Ovary (tissue), 9 donors: Measurements from ENCODE around the gene DOC2B. TPM values are rescaled to one million over a fixed set of nuclear protein-coding genes. Genes with fewer than 3 reads are reported as not detected.

ENCODE experiments used
- DNase-seq, 5 donors: peaks; one replicate each; pipeline ENCODE4 v3.0.0-alpha.2; 2019 to 2020
- H3K27ac ChIP-seq, 2 donors: fragments of 200-600 bp; one replicate each; pipeline versions ENCODE4 v1.5.1 to v1.8.0; 2019 to 2022
- H3K27me3 ChIP-seq: fragments of 200-600 bp; one replicate; pipeline ENCODE4 v1.8.0; 2022
- H3K36me3 ChIP-seq: fragments of 200-600 bp; sonication (generic); one replicate; pipeline ENCODE4 v1.5.1; 2019
- H3K4me1 ChIP-seq: one replicate; pipeline ENCODE4 v1.8.1; 2013; ENCODE audit warnings: mild to moderate bottlenecking, moderate library complexity; ENCODE audit not compliant: insufficient read depth
- H3K4me3 ChIP-seq: fragments of 200-600 bp; sonication (generic); one replicate; pipeline ENCODE4 v1.5.1; 2017
- H3K9me3 ChIP-seq, 2 donors: fragments of 200-600 bp in 1 of 2; sonication (generic) in 1 of 2; one replicate each; pipeline versions ENCODE4 v1.5.1 to v1.8.1; 2013 to 2019; ENCODE audit warnings: mild to moderate bottlenecking in 1 of 2, moderate library complexity in 1 of 2
- EP300 ChIP-seq: sonication (generic); formaldehyde crosslinking; IDR thresholded peaks from one replicate; pipeline ENCODE4 v1.6.1; 2017; ENCODE audit warnings: antibody characterized with exemption
- POLR2A ChIP-seq: fragments of 450-650 bp; IDR thresholded peaks from one replicate; pipeline ENCODE4 v1.6.1; 2017; ENCODE audit warnings: antibody characterized with exemption, mild to moderate bottlenecking, moderate library complexity
- WGBS, 3 donors: extraction: QIAGEN DNeasy Blood & Tissue Kit in 1 of 3; methylation state at CpG; one replicate each; pipeline versions ENCODE4 v1.1.5 to v1.1.7; 2013 to 2017; 5-methylcytosine and 5-hydroxymethylcytosine counted together
- intact Hi-C, 4 donors: fragments of 100-400 bp; cut with DNase I; formaldehyde crosslinking; loops; one replicate each; pipeline versions ENCODE4 v1.11.0 to v1.15.1; 2022 to 2023
- polyA plus RNA-seq, 2 donors: library from polyadenylated mRNA; stranded (reverse); fragments of 200-250 nt in 1 of 2; fragments of 350-450 nt in 1 of 2; fragmentation: Illumina TruSeq in 1 of 2; extraction: RNeasy Lipid Tissue Mini Kit (QIAGEN cat#74804) in 1 of 2; gene quantifications; one replicate each; pipeline ENCODE4 v1.2.3, GENCODE V29; 2013 to 2014
- total RNA-seq, 7 donors: library from RNA; depleted of rRNA in 2 of 7; stranded (reverse); fragments of >200 nt in 2 of 7; fragmentation: NEBNext Ultra II Directional in 3 of 7; extraction: Animal tissue kit (Norgen Biotek cat#: 25700) in 3 of 7; gene quantifications; one replicate each; pipeline versions ENCODE4 v1.1.0 to v1.2.4, GENCODE V29; 2016 to 2023
- TF ChIP-seq, protein P1 (sequence below), 3 donors: fragments of 450-650 bp in 2 of 3; fragments of 200-600 bp in 1 of 3; IDR thresholded peaks; one replicate each; pipeline versions ENCODE4 v1.5.1 to v1.8.0; 2016 to 2022; ENCODE audit warnings: antibody characterized with exemption in 3 of 3, mild to moderate bottlenecking in 1 of 3
- donor health status: DM: no; HTN: no; CAD: no; lungs with moderate emphysema.
- donor health status: DM: no; HTN: no; CAD: no.
- donor health status: Bipolar disorder and iron deficiency.
- donor health status: DM: yes; HTN: yes; CAD: no.
- donor health status: DM: no; HTN: no; CAD: no.
- donor health status: DM: yes; HTN: yes; CAD: no.

The DOC2B gene
- total and polyA plus RNA-seq, 9 donors, result 0.83 to 4.5 (median 2.0) TPM

DNA sequence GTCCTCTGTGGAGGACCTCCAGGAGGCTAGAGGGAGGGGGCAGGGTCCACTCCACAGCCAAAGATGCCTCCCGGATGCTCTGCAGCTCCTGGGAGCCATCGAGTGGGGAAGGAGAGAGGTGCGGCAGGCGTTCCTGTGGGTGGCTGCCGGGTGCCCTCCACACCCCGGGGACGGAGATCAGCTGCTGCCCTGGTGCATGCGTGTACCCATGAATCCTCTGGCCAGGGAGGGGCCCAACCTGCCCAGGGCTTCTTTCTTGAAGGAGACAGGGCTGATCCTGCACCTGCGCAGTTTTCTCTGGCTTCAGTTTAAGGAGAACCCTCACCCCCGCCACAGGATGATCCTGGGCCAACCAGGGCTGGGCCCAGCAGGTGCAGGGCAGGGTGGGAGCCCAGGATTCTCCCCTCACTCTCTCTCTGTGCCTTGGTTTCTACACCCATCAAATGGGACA lies 33.5 kb upstream of the DOC2B start:
- no peak for DNase-seq
- Histone ChIP-seq H3K27ac (no peak overlapping the region), H3K36me3 (no peaks in the 10 kb centered on the region), H3K9me3 (no peaks in the 10 kb centered on the region), H3K4me3 (no peak overlapping the region), H3K27me3 (no peaks in the 10 kb centered on the region), H3K4me1 (no peaks in the 10 kb centered on the region)
- 92 to 94% (median 92%) methylated on average over 10 of the region's 10 CpGs for WGBS, 3 donors
- TF ChIP-seq POLR2A (no peak), EP300 (no peak)
- TF ChIP-seq, protein P1, sequence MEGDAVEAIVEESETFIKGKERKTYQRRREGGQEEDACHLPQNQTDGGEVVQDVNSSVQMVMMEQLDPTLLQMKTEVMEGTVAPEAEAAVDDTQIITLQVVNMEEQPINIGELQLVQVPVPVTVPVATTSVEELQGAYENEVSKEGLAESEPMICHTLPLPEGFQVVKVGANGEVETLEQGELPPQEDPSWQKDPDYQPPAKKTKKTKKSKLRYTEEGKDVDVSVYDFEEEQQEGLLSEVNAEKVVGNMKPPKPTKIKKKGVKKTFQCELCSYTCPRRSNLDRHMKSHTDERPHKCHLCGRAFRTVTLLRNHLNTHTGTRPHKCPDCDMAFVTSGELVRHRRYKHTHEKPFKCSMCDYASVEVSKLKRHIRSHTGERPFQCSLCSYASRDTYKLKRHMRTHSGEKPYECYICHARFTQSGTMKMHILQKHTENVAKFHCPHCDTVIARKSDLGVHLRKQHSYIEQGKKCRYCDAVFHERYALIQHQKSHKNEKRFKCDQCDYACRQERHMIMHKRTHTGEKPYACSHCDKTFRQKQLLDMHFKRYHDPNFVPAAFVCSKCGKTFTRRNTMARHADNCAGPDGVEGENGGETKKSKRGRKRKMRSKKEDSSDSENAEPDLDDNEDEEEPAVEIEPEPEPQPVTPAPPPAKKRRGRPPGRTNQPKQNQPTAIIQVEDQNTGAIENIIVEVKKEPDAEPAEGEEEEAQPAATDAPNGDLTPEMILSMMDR (IDR thresholded peaks at IDR 0.05), result no peak
- intact Hi-C loops, result no loop called here

DNA sequence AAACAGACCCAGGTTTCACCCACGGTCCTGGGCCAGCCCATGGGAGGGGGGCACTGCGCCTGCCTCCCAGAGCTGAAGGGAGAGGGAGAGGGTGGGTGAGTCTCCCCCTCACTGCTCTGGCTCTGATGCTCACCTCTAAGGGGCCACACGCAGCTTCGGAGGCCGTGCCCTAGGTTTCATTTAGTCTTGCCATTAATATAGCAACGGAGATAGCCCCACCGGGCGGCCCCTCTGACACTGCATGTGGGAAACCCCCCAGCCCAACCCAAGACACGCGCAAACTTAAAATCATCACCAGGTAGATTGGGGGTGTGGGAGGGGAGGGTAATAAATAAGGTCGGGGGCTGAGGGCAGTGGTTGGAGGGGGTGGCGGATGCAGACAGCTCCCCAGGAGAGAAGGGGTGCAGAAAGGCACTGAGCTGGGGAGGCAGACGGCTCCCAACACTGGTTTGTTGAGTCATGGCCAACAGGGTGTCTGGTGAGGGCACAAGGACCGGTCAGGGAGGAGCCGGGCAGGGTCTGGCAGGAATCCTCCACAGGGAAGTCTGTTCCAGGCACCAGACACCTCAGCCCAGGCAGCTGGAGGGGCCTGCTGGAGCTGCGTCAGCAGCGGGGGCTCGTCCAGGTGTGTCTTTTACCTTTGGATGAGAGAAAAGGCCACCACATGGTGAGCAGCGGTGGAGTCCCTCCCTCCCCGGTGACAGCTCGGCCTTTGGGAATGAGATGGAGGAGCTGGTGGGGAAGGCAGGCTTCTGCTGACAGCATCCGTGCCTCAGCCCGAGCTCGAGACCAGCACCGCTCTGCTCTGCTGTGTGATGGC lies 32.0 kb upstream of the DOC2B start:
- no peak for DNase-seq
- intact Hi-C loops, result no loop called here
- H3K4me3 ChIP-seq, result no peak overlapping the region
- H3K9me3 ChIP-seq, result no peaks in the 10 kb centered on the region
- H3K27me3 ChIP-seq, result no peaks in the 10 kb centered on the region
- H3K27ac ChIP-seq, result no peak overlapping the region
- WGBS, 3 donors, result 85 to 88% (median 86%) methylated on average over 25 of the region's 25 CpGs
- H3K4me1 ChIP-seq, result no peaks in the 10 kb centered on the region
- no peaks in the 10 kb centered on the region for H3K36me3 ChIP-seq
- TF ChIP-seq POLR2A (no peak), EP300 (no peak)
- TF ChIP-seq, protein P1 (IDR thresholded peaks at IDR 0.05), result no peak

DNA sequence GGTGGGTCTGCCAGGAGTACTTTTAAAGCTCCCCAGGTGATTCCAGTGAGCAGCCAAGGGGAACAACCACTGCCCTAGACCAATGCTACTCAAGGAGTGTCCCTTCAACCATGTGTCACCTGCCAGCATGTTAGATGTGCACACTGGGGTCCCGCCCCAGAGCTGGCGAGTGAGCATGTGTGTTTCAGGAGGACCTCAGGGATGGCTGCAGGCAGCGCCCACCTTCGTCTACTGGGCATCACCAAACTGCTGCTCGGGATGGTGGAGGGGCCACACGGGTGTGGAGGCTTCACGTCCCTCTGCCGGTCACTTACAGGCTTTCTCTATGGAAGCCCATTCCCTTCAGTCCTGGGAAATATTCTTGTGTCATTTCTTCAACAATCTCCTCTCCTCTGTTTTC lies 29.0 kb upstream of the DOC2B start:
- DNase-seq, result no peak
- no peaks in the 10 kb centered on the region for H3K4me1 ChIP-seq
- no peak overlapping the region for H3K4me3 ChIP-seq
- no peaks in the 10 kb centered on the region for H3K36me3 ChIP-seq
- 93 to 97% (median 96%) methylated on average over 7 to 8 of the region's 8 CpGs for whole genome bisulfite sequencing, 3 donors
- H3K27me3 ChIP-seq, result no peaks in the 10 kb centered on the region
- H3K27ac ChIP-seq, result no peak overlapping the region
- H3K9me3 ChIP-seq, result no peaks in the 10 kb centered on the region
- TF ChIP-seq, protein P1 (IDR thresholded peaks at IDR 0.05), result no peak
- TF ChIP-seq POLR2A (no peak), EP300 (no peak)
- intact Hi-C loops, result no loop called here

DNA sequence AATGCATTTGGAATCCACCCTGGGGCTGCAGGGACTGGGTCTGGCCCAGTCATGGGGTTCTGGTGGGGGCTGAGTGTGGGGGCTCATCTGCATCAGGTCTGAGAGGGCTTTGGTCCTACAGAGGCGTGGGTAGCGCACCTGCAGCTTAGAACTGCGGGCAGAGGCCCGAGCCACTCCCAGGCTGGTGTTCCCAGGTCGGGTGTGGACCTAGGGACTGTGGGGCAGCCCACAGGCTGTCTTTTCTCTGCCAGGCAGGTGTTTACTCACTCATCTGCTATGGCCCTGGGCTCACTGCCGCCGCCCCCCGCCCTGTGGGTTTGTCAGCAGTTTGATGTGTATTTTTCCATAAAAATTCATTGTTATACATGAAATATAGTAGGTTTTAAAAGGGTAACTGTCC lies 27.0 kb upstream of the DOC2B start:
- TF ChIP-seq, protein P1 (IDR thresholded peaks at IDR 0.05), result no peak
- TF ChIP-seq EP300 (no peak), POLR2A (no peak)
- Histone ChIP-seq H3K4me1 (no peaks in the 10 kb centered on the region), H3K27ac (no peak overlapping the region), H3K9me3 (no peaks in the 10 kb centered on the region), H3K4me3 (no peak overlapping the region), H3K36me3 (no peaks in the 10 kb centered on the region), H3K27me3 (no peaks in the 10 kb centered on the region)
- intact Hi-C loops, result no loop called here
- 94 to 97% (median 96%) methylated on average over 8 of the region's 8 CpGs for WGBS, 3 donors
- no peak for DNase-seq
